WTC11 (cell line): ENCODE data around the gene PIP4K2B. TPM values are rescaled to one million over a fixed set of nuclear protein-coding genes. Genes with fewer than 3 reads are reported as not detected.

ENCODE experiments used
- CREB1 ChIP-seq: sonication (generic); formaldehyde crosslinking; IDR thresholded peaks from 2 replicates; pipeline ENCODE4 v1.8.0; 2023; ENCODE audit warnings: mild to moderate bottlenecking, missing genetic modification reagents
- CREM ChIP-seq: sonication (generic); formaldehyde crosslinking; IDR thresholded peaks from 2 replicates; pipeline ENCODE4 v1.8.1; 2022; ENCODE audit warnings: mild to moderate bottlenecking, missing genetic modification reagents, moderate library complexity
- ETV6 ChIP-seq: sonication (generic); formaldehyde crosslinking; IDR thresholded peaks from 2 replicates; pipeline ENCODE4 v1.8.1; 2022; ENCODE audit warnings: mild to moderate bottlenecking, missing genetic modification reagents
- FOXP1 ChIP-seq: sonication (generic); formaldehyde crosslinking; IDR thresholded peaks from 2 replicates; pipeline ENCODE4 v1.8.0; 2022; ENCODE audit warnings: missing genetic modification reagents, mild to moderate bottlenecking, moderate library complexity, borderline replicate concordance
- NFE2L1 ChIP-seq: sonication (generic); formaldehyde crosslinking; IDR thresholded peaks from 2 replicates; pipeline ENCODE4 v1.8.1; 2023; ENCODE audit warnings: missing genetic modification reagents
- OVOL2 ChIP-seq: fragments of 250-450 bp; sonication (Bioruptor Pico); IDR thresholded peaks from 2 replicates; pipeline ENCODE4 v1.9.0; 2021; ENCODE audit warnings: mild to moderate bottlenecking, borderline replicate concordance
- TEAD4 ChIP-seq: sonication (generic); formaldehyde crosslinking; IDR thresholded peaks from 2 replicates; pipeline ENCODE4 v1.8.0; 2022; ENCODE audit warnings: mild to moderate bottlenecking, missing genetic modification reagents
- ZBTB21 ChIP-seq: sonication (generic); formaldehyde crosslinking; IDR thresholded peaks from 2 replicates; pipeline ENCODE4 v1.8.1; 2023; ENCODE audit warnings: mild to moderate bottlenecking, missing genetic modification reagents, borderline replicate concordance
- ZNF138 ChIP-seq: sonication (generic); formaldehyde crosslinking; conservative IDR thresholded peaks from 2 replicates; pipeline ENCODE4 v1.8.1; 2022; ENCODE audit warnings: mild to moderate bottlenecking, moderate library complexity, missing genetic modification reagents
- ZNF219 ChIP-seq: sonication (generic); formaldehyde crosslinking; IDR thresholded peaks from 2 replicates; pipeline ENCODE4 v1.8.0; 2023; ENCODE audit warnings: missing genetic modification reagents, mild to moderate bottlenecking, borderline replicate concordance
- ZNF232 ChIP-seq: sonication (generic); formaldehyde crosslinking; IDR thresholded peaks from 2 replicates; pipeline ENCODE4 v1.8.0; 2022; ENCODE audit warnings: mild to moderate bottlenecking, missing genetic modification reagents
- ZNF317 ChIP-seq: sonication (generic); formaldehyde crosslinking; IDR thresholded peaks from 2 replicates; pipeline ENCODE4 v1.8.1; 2023; ENCODE audit warnings: low read depth, mild to moderate bottlenecking, moderate library complexity, missing genetic modification reagents, borderline replicate concordance
- total RNA-seq: library from RNA; stranded (reverse); gene quantifications from 3 replicates; pipeline ENCODE4 v1.2.3, GENCODE V29; 2021
- TF ChIP-seq, protein P1 (sequence below): sonication (generic); formaldehyde crosslinking; conservative IDR thresholded peaks from 2 replicates; pipeline ENCODE4 v1.8.1; 2023; ENCODE audit warnings: mild to moderate bottlenecking, low read depth, missing genetic modification reagents, moderate library complexity
- TF ChIP-seq, protein P2 (sequence below): sonication (generic); formaldehyde crosslinking; IDR thresholded peaks from 2 replicates; pipeline ENCODE4 v1.8.0; 2022; ENCODE audit warnings: mild to moderate bottlenecking, missing genetic modification reagents
- TF ChIP-seq, protein P3 (sequence below): fragments of 200-600 bp; IDR thresholded peaks from 2 replicates; pipeline ENCODE4 v1.8.0; 2022; ENCODE audit warnings: antibody characterized with exemption
- TF ChIP-seq, protein P4 (sequence below): sonication (generic); formaldehyde crosslinking; IDR thresholded peaks from 2 replicates; pipeline ENCODE4 v1.8.0; 2022; ENCODE audit warnings: mild to moderate bottlenecking, missing genetic modification reagents
- TF ChIP-seq, protein P5 (sequence below): sonication (generic); formaldehyde crosslinking; IDR thresholded peaks from 2 replicates; pipeline ENCODE4 v1.8.0; 2023; ENCODE audit warnings: missing genetic modification reagents
- TF ChIP-seq, protein P6 (sequence below): sonication (generic); formaldehyde crosslinking; IDR thresholded peaks from 2 replicates; pipeline ENCODE4 v1.8.1; 2023; ENCODE audit warnings: mild to moderate bottlenecking, missing genetic modification reagents
- TF ChIP-seq, protein P7 (sequence below): sonication (generic); formaldehyde crosslinking; IDR thresholded peaks from 2 replicates; pipeline ENCODE4 v1.8.0; 2023; ENCODE audit warnings: missing genetic modification reagents, mild to moderate bottlenecking, borderline replicate concordance
- TF ChIP-seq, protein P8 (sequence below): sonication (generic); formaldehyde crosslinking; IDR thresholded peaks from 2 replicates; pipeline ENCODE4 v1.8.1; 2023; ENCODE audit warnings: mild to moderate bottlenecking, moderate library complexity, missing genetic modification reagents

PIP4K2B gene
- total RNA-seq, 1 experiment from 2014 or later = 61.9 TPM

DNA sequence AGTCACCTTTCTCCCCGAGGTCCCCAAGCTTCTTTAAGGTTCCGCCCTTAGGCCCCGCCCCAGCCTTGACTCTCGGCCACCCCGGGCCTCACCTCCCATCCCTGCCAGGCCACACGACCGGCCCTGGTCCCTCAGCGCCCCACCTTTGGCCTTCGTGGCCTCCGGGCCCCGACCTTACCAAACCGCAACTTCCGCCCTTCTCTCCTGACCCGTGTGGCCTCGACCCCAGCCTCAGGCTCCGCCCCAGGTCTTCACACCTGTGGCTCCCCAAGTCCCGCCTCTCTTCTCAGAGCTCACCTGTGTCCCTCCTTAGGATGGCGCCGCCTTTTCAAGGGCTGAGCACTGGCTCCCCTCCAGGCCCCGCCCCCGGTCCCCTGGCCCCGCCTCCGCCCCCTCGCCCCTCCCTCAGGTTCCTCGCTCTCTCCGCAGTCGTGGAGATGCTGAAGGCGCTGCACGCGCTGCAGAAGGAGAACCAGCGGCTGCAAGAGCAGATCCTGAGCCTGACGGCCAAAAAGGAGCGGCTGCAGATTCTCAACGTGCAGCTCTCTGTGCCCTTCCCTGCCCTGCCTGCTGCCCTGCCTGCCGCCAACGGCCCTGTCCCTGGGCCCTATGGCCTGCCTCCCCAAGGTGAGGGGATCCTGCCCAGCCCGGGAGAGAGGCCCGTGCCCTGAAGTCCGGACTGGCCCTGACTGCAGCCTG is 79.3 kb downstream of the PIP4K2B start (continued):
- TF ChIP-seq, protein P1, sequence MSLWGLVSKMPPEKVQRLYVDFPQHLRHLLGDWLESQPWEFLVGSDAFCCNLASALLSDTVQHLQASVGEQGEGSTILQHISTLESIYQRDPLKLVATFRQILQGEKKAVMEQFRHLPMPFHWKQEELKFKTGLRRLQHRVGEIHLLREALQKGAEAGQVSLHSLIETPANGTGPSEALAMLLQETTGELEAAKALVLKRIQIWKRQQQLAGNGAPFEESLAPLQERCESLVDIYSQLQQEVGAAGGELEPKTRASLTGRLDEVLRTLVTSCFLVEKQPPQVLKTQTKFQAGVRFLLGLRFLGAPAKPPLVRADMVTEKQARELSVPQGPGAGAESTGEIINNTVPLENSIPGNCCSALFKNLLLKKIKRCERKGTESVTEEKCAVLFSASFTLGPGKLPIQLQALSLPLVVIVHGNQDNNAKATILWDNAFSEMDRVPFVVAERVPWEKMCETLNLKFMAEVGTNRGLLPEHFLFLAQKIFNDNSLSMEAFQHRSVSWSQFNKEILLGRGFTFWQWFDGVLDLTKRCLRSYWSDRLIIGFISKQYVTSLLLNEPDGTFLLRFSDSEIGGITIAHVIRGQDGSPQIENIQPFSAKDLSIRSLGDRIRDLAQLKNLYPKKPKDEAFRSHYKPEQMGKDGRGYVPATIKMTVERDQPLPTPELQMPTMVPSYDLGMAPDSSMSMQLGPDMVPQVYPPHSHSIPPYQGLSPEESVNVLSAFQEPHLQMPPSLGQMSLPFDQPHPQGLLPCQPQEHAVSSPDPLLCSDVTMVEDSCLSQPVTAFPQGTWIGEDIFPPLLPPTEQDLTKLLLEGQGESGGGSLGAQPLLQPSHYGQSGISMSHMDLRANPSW (CRISPR knock-in tag) = no peak
- no peak for TF ChIP-seq ZBTB21 (CRISPR knock-in tag)
- TF ChIP-seq, protein P2, sequence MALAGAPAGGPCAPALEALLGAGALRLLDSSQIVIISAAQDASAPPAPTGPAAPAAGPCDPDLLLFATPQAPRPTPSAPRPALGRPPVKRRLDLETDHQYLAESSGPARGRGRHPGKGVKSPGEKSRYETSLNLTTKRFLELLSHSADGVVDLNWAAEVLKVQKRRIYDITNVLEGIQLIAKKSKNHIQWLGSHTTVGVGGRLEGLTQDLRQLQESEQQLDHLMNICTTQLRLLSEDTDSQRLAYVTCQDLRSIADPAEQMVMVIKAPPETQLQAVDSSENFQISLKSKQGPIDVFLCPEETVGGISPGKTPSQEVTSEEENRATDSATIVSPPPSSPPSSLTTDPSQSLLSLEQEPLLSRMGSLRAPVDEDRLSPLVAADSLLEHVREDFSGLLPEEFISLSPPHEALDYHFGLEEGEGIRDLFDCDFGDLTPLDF (CRISPR knock-in tag) = no peak
- no peak for TF ChIP-seq TEAD4 (CRISPR knock-in tag)
- TF ChIP-seq, protein P3, sequence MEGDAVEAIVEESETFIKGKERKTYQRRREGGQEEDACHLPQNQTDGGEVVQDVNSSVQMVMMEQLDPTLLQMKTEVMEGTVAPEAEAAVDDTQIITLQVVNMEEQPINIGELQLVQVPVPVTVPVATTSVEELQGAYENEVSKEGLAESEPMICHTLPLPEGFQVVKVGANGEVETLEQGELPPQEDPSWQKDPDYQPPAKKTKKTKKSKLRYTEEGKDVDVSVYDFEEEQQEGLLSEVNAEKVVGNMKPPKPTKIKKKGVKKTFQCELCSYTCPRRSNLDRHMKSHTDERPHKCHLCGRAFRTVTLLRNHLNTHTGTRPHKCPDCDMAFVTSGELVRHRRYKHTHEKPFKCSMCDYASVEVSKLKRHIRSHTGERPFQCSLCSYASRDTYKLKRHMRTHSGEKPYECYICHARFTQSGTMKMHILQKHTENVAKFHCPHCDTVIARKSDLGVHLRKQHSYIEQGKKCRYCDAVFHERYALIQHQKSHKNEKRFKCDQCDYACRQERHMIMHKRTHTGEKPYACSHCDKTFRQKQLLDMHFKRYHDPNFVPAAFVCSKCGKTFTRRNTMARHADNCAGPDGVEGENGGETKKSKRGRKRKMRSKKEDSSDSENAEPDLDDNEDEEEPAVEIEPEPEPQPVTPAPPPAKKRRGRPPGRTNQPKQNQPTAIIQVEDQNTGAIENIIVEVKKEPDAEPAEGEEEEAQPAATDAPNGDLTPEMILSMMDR = no peak
- peak; percentile 80; the same call in 1 of the 2 replicates for TF ChIP-seq NFE2L1 (CRISPR knock-in tag)
- TF ChIP-seq ZNF219 (CRISPR knock-in tag) = no peak
- no peak for TF ChIP-seq CREB1 (CRISPR knock-in tag)
- TF ChIP-seq, protein P4, sequence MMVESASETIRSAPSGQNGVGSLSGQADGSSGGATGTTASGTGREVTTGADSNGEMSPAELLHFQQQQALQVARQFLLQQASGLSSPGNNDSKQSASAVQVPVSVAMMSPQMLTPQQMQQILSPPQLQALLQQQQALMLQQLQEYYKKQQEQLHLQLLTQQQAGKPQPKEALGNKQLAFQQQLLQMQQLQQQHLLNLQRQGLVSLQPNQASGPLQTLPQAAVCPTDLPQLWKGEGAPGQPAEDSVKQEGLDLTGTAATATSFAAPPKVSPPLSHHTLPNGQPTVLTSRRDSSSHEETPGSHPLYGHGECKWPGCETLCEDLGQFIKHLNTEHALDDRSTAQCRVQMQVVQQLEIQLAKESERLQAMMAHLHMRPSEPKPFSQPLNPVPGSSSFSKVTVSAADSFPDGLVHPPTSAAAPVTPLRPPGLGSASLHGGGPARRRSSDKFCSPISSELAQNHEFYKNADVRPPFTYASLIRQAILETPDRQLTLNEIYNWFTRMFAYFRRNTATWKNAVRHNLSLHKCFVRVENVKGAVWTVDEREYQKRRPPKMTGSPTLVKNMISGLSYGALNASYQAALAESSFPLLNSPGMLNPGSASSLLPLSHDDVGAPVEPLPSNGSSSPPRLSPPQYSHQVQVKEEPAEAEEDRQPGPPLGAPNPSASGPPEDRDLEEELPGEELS (CRISPR knock-in tag) = no peak
- no peak for TF ChIP-seq ZNF317 (CRISPR knock-in tag)
- no peak for TF ChIP-seq OVOL2 (CRISPR knock-in tag)
- peak; percentile 47; the same call in 1 of the 2 replicates for TF ChIP-seq FOXP1
- TF ChIP-seq, protein P5, sequence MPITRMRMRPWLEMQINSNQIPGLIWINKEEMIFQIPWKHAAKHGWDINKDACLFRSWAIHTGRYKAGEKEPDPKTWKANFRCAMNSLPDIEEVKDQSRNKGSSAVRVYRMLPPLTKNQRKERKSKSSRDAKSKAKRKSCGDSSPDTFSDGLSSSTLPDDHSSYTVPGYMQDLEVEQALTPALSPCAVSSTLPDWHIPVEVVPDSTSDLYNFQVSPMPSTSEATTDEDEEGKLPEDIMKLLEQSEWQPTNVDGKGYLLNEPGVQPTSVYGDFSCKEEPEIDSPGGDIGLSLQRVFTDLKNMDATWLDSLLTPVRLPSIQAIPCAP (CRISPR knock-in tag) = no peak
- no peak for TF ChIP-seq ZNF138 (CRISPR knock-in tag)
- TF ChIP-seq ZNF232 (CRISPR knock-in tag) = no peak
- TF ChIP-seq, protein P6, sequence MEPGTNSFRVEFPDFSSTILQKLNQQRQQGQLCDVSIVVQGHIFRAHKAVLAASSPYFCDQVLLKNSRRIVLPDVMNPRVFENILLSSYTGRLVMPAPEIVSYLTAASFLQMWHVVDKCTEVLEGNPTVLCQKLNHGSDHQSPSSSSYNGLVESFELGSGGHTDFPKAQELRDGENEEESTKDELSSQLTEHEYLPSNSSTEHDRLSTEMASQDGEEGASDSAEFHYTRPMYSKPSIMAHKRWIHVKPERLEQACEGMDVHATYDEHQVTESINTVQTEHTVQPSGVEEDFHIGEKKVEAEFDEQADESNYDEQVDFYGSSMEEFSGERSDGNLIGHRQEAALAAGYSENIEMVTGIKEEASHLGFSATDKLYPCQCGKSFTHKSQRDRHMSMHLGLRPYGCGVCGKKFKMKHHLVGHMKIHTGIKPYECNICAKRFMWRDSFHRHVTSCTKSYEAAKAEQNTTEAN (CRISPR knock-in tag) = no peak
- TF ChIP-seq ETV6 (CRISPR knock-in tag) = no peak
- no peak for TF ChIP-seq CREM (CRISPR knock-in tag)
- TF ChIP-seq, protein P7, sequence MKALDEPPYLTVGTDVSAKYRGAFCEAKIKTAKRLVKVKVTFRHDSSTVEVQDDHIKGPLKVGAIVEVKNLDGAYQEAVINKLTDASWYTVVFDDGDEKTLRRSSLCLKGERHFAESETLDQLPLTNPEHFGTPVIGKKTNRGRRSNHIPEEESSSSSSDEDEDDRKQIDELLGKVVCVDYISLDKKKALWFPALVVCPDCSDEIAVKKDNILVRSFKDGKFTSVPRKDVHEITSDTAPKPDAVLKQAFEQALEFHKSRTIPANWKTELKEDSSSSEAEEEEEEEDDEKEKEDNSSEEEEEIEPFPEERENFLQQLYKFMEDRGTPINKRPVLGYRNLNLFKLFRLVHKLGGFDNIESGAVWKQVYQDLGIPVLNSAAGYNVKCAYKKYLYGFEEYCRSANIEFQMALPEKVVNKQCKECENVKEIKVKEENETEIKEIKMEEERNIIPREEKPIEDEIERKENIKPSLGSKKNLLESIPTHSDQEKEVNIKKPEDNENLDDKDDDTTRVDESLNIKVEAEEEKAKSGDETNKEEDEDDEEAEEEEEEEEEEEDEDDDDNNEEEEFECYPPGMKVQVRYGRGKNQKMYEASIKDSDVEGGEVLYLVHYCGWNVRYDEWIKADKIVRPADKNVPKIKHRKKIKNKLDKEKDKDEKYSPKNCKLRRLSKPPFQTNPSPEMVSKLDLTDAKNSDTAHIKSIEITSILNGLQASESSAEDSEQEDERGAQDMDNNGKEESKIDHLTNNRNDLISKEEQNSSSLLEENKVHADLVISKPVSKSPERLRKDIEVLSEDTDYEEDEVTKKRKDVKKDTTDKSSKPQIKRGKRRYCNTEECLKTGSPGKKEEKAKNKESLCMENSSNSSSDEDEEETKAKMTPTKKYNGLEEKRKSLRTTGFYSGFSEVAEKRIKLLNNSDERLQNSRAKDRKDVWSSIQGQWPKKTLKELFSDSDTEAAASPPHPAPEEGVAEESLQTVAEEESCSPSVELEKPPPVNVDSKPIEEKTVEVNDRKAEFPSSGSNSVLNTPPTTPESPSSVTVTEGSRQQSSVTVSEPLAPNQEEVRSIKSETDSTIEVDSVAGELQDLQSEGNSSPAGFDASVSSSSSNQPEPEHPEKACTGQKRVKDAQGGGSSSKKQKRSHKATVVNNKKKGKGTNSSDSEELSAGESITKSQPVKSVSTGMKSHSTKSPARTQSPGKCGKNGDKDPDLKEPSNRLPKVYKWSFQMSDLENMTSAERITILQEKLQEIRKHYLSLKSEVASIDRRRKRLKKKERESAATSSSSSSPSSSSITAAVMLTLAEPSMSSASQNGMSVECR (CRISPR knock-in tag) = no peak
- TF ChIP-seq, protein P8, sequence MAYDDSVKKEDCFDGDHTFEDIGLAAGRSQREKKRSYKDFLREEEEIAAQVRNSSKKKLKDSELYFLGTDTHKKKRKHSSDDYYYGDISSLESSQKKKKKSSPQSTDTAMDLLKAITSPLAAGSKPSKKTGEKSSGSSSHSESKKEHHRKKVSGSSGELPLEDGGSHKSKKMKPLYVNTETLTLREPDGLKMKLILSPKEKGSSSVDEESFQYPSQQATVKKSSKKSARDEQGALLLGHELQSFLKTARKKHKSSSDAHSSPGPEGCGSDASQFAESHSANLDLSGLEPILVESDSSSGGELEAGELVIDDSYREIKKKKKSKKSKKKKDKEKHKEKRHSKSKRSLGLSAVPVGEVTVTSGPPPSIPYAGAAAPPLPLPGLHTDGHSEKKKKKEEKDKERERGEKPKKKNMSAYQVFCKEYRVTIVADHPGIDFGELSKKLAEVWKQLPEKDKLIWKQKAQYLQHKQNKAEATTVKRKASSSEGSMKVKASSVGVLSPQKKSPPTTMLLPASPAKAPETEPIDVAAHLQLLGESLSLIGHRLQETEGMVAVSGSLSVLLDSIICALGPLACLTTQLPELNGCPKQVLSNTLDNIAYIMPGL (CRISPR knock-in tag) = no peak
